Kidney epithelial cell (primary cell): Measurements from ENCODE around the gene NOMO2. TPM values are rescaled to one million over a fixed set of nuclear protein-coding genes. Genes with fewer than 3 reads are reported as not detected.
A peak's percentile ranks its signal among the peaks of the same experiment; 100 is the strongest.
"Not testable (repeated sequence)": the region's sequence is repeated elsewhere in the genome, so short reads cannot be mapped to it uniquely, and the experiment has no call there.

Experiments
- DNase-seq: peaks from one replicate; pipeline ENCODE4 v3.0.0-alpha.2; 2010; ENCODE audit warnings: low read depth
- H3K27me3 ChIP-seq: 2 replicates; pipeline ENCODE4 v1.6.0; 2011; ENCODE audit warnings: low read length; ENCODE audit not compliant: control insufficient read depth, insufficient read depth
- H3K36me3 ChIP-seq: 2 replicates; pipeline ENCODE4 v1.5.1; 2011; ENCODE audit warnings: low read length; ENCODE audit not compliant: control insufficient read depth, insufficient read depth
- H3K4me3 ChIP-seq: 2 replicates; pipeline ENCODE4 v1.5.1; 2011; ENCODE audit warnings: low read depth, mild to moderate bottlenecking, control low read depth, low read length
- total RNA-seq: library from RNA; depleted of rRNA; stranded (reverse); fragments of >200 nt; gene quantifications from 2 replicates; pipeline ENCODE4 v1.2.3, GENCODE V29; 2015

NOMO2 gene
- 136 and 137 TPM in 2 replicates for total RNA-seq

DNA sequence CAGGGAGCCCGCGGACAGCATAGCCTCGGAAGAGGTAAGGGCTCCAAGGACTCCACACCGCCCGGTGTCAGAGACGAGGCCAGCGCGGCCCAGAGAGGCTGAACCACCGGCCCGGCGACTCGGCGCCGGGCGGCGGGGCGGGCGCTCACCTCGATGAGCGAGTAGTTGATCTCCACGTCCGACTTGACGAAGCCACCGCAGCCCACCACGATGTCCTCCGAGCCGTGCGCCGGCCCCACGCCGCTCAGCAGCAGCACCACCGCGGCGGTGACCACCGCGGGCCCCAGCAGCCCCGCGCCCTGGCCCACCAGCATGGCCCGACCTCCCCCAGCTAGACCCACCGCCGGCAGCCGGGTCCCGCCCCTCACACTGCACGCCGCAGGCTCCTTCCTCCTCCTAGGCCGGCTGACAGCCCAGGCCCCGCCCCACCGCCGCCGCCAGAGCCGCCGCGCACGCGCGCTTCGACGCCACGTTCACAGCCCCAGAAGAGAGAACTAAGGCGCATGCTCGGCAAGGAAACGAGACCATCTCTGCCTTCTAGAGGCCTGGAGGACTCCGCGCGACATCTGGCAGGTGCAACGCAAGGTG, at the start of gene NOMO2:
Gene NOMO2 (minus strand): TSS at position 371 of the 588 bp plus-strand sequence. CDS start 57 bp downstream, at position 314.
- DNase-seq, H3K27me3 ChIP-seq, H3K36me3 ChIP-seq: not testable (repeated sequence)
- H3K4me3 ChIP-seq, result peak within 1 kb of the TSS; percentile 44

DNA sequence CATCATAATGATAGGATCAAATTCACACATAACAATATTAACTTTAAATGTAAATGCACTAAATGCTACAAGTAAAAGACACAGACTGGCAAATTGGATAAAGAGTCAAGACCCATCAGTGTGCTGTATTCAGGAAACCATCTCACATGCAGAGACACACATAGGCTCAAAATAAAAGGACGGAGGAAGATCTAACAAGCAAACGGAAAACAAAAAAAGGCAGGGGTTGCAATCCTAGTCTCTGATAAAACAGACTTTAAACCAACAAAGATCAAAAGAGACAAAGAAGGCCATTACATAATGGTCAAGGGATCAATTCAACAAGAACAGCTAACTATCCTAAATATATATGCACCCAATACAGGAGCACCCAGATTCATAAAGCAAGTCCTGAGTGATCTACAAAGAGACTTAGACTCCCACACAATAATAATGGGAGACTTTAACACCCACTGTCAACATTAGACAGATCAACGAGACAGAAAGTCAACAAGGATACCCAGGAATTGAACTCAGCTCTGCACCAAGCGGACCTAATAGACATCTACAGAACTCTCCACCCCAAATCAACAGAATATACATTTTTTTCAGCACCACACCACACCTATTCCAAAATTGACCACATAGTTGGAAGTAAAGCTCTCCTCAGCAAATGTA, 48.4 kb upstream of the NOMO2 start:
- H3K4me3 ChIP-seq, H3K36me3 ChIP-seq, DNase-seq, H3K27me3 ChIP-seq: not testable (repeated sequence)

DNA sequence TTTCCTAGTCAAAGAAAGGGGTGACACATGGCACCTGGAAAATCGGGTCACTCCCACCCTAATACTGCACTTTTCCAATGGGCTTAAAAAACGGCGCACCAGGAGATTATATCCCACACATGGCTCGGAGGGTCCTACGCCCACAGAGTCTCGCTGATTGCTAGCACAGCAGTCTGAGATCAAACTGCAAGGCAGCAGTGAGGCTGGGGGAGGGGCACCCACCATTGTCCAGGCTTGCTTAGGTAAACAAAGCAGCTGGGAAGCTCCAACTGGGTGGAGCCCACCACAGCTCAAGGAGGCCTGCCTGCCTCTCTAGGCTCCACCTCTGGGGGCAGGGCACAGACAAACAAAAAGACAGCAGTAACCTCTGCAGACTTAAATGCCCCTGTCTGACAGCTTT, 46.4 kb upstream of the NOMO2 start:
- H3K4me3 ChIP-seq, DNase-seq, H3K27me3 ChIP-seq, H3K36me3 ChIP-seq: not testable (repeated sequence)

- DNase-seq, H3K36me3 ChIP-seq: not testable (repeated sequence)
Observed at GRCh38 chr16:18603572-18604246, 41.8 kb upstream of the NOMO2 start.

GRCh38 chr16:18598582-18598981, 36.7 kb upstream of the NOMO2 start:
- H3K36me3 ChIP-seq, H3K4me3 ChIP-seq, H3K27me3 ChIP-seq, DNase-seq: not testable (repeated sequence)

More at GRCh38 chr16:18603572-18604246, 41.8 kb upstream of the NOMO2 start:
- not testable (repeated sequence) for H3K4me3 ChIP-seq, H3K27me3 ChIP-seq

DNA sequence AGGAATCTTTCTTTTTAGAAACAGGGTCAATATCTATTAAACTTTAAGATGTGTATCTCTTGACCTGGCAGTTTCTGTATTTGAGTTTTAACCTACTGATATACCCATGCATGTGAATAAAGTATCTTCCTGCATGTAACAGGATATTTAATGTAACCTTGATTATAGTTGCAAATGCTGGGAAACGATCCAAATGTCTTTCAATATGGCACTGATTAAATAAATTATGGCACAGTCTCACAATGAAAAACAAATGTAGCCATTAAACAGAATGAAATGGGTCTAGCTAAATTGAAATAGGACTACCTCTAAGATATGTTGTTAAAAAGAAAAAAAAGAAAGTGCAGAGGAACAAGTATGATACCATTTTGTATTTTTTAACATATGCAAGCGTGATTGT, 35.8 kb upstream of the NOMO2 start:
- H3K36me3 ChIP-seq, DNase-seq, H3K27me3 ChIP-seq, H3K4me3 ChIP-seq: not testable (repeated sequence)

DNA sequence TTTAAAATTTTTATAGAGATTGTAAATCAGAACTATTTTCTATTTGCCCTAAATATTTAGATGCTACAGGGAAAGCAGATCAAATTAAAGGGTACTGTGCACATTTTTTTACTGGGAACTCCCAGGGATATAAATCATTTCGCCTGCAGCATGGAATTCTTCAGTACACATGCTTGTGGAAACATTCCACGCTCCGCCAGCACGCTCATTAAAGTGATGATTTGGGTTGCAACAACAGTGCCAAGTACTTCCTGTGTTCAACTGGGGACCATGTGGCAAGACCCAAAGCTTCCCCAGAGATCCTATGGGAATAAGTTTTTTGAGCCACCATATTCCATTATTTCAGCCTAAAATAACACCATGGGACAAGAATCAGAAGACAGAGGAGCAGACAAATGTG, 35.4 kb upstream of the NOMO2 start:
- H3K4me3 ChIP-seq, H3K27me3 ChIP-seq, H3K36me3 ChIP-seq, DNase-seq: not testable (repeated sequence)

GRCh38 chr16:18595796-18596195, 33.9 kb upstream of the NOMO2 start:
- not testable (repeated sequence) for H3K4me3 ChIP-seq, H3K27me3 ChIP-seq, H3K36me3 ChIP-seq, DNase-seq

- DNase-seq, result peak; percentile 23
- not testable (repeated sequence) for H3K4me3 ChIP-seq, H3K27me3 ChIP-seq, H3K36me3 ChIP-seq
Observed at GRCh38 chr16:18594880-18595279, 33.0 kb upstream of the NOMO2 start.

- DNase-seq, H3K27me3 ChIP-seq, H3K36me3 ChIP-seq, H3K4me3 ChIP-seq: not testable (repeated sequence)
Observed at GRCh38 chr16:18593904-18594303, 32.0 kb upstream of the NOMO2 start.

DNA sequence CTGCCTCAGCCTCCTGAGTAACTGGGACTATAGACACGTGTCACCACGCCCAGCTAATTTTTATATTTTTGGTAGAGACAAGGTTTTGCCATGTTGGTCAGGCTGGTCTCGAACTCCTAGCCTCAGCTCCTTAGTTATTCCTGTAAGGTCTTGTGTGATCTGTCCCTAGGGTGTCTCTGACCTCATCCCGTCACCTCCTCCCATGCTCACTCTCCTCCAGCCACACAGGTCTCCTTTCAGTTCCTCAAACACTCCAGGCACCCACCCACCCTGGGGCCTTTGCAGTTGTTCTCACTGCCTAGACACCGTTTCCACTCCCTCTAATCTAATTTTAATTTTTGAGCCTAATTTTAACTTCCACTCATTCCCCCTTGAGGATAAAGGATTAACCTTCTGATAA, 31.1 kb upstream of the NOMO2 start:
- DNase-seq, H3K4me3 ChIP-seq, H3K27me3 ChIP-seq, H3K36me3 ChIP-seq: not testable (repeated sequence)
